Left ventricle myocardium superior (tissue), 1 donor: ENCODE results near the gene SERPINB1. TPM values are rescaled to one million over a fixed set of nuclear protein-coding genes. Genes with fewer than 3 reads are reported as not detected.

Experiments used
- ATAC-seq: fragments of 200-7000 bp; cut with Tn5 transposase; one replicate; pipeline ENCODE4 v1.9.1; 2020; ENCODE audit warnings: mild to moderate bottlenecking, moderate library complexity
- DNase-seq: peaks from one replicate; pipeline ENCODE4 v3.0.0-alpha.2; 2020
- intact Hi-C: fragments of 100-400 bp; cut with micrococcal nuclease; formaldehyde crosslinking; loops from one replicate; pipeline ENCODE4 v1.11.0; 2022
- microRNA-seq: library from miRNA; unstranded; fragments of <30 nt; microRNA quantifications from one replicate; pipeline ENCODE4 v1.2.0, GENCODE V29; 2020; ENCODE audit warnings: borderline number of aligned reads
- total RNA-seq: library from RNA; stranded (reverse); fragmentation: NEBNext Ultra II Directional; extraction: Animal tissue kit (Norgen Biotek cat#: 25700); gene quantifications from one replicate; pipeline ENCODE4 v1.2.1, GENCODE V29; 2021
- donor health status: DM: no; HTN: yes; CAD: no; lungs with severe emphysema.

SERPINB1 gene
- total RNA-seq, 1 donor from 2014 or later: 25.4 TPM

GRCh38 chr6:2783188-2783963 is 58.3 kb downstream of the SERPINB1 start:
- intact Hi-C loops: no loop called here
- DNase-seq: no peak
- no peak for ATAC-seq

- intact Hi-C loops: no loop called here
Observed at GRCh38 chr6:2782825-2783187, 58.9 kb downstream of the SERPINB1 start.

GRCh38 chr6:2782356-2782708 is 59.3 kb downstream of the SERPINB1 start:
- DNase-seq (no peak), ATAC-seq (no peak)
- intact Hi-C loops: no loop called here

More at GRCh38 chr6:2782825-2783187, 58.9 kb downstream of the SERPINB1 start:
- no peak for ATAC-seq
- DNase-seq: no peak

Small RNAs within 50 kb of the gene (microRNA-seq; reads per million reads assigned to microRNA genes)
- gene MIR4645: not detected

Other genes starting within 250 kb of the SERPINB1 start
- 2.5 TPM for gene MYLK4, start 90.9 kb downstream of the SERPINB1 start, total RNA-seq
- 45.1 TPM for gene WRNIP1, start 76.5 kb downstream of the SERPINB1 start, total RNA-seq
- gene SERPINB9, start 61.4 kb upstream of the SERPINB1 start, total RNA-seq: 2.9 TPM
- gene SERPINB6, start 129.7 kb upstream of the SERPINB1 start, total RNA-seq: 277 TPM
- 59.6 TPM for gene NQO2, start 158.0 kb upstream of the SERPINB1 start, total RNA-seq
- 6.5 TPM for gene RIPK1, start 226.6 kb upstream of the SERPINB1 start, total RNA-seq